Nucleus accumbens (tissue), 56 donors: ENCODE measurements around the gene ALPK3.
A peak's percentile ranks its signal among the peaks of the same experiment; 100 is the strongest.

ENCODE experiments used
- DNase-seq, 56 donors: peaks; one replicate each; lab custom pipeline; 2025; lab: John Stamatoyannopoulos, UW

ALPK3 gene

GRCh38 chr15:84816694-84817465, at the start of gene ALPK3:
Gene ALPK3, plus strand, starts transcription at chr15:84817356. Its CDS starts 97 bp downstream, at chr15:84817453.
- peak in 3 of 56 donors; percentile 14 to 58 (median 19) for DNase-seq

GRCh38 chr15:84772031-84772430, 45.1 kb upstream of the ALPK3 start:
- no peak for DNase-seq

GRCh38 chr15:84772467-84772866, 44.7 kb upstream of the ALPK3 start:
- DNase-seq, result no peak

- DNase-seq, result no peak
Measured at GRCh38 chr15:84773716-84774115, 43.4 kb upstream of the ALPK3 start.

- DNase-seq, result no peak
Measured at GRCh38 chr15:84775867-84776449, 41.2 kb upstream of the ALPK3 start.

GRCh38 chr15:84778194-84778593, 39.0 kb upstream of the ALPK3 start:
- no peak for DNase-seq

GRCh38 chr15:84780492-84780891, 36.7 kb upstream of the ALPK3 start:
- no peak for DNase-seq

GRCh38 chr15:84781495-84781894, 35.7 kb upstream of the ALPK3 start:
- no peak for DNase-seq

GRCh38 chr15:84782346-84782745, 34.8 kb upstream of the ALPK3 start:
- DNase-seq, result no peak

- no peak for DNase-seq
Measured at GRCh38 chr15:84783493-84784251, 33.5 kb upstream of the ALPK3 start.

- DNase-seq, result no peak
Measured at GRCh38 chr15:84784262-84784661, 32.9 kb upstream of the ALPK3 start.

- no peak for DNase-seq
Measured at GRCh38 chr15:84785053-84785452, 32.1 kb upstream of the ALPK3 start.

- DNase-seq, result no peak
Measured at GRCh38 chr15:84788500-84788899, 28.7 kb upstream of the ALPK3 start.

GRCh38 chr15:84789762-84790161, 27.4 kb upstream of the ALPK3 start:
- no peak for DNase-seq

GRCh38 chr15:84790676-84791075, 26.5 kb upstream of the ALPK3 start:
- DNase-seq, result no peak

GRCh38 chr15:84791763-84792162, 25.4 kb upstream of the ALPK3 start:
- no peak for DNase-seq

GRCh38 chr15:84793431-84794161, 23.6 kb upstream of the ALPK3 start:
- no peak for DNase-seq

GRCh38 chr15:84794162-84794547, 23.0 kb upstream of the ALPK3 start:
- no peak for DNase-seq

GRCh38 chr15:84795186-84795585, 22.0 kb upstream of the ALPK3 start:
- DNase-seq, result no peak

- no peak for DNase-seq
Measured at GRCh38 chr15:84797212-84797611, 19.9 kb upstream of the ALPK3 start.

- DNase-seq, result no peak
Measured at GRCh38 chr15:84797801-84798200, 19.4 kb upstream of the ALPK3 start.
